ENCODE results near the gene LRRFIP2.
"Not testable (repeated sequence)": the region's sequence is repeated elsewhere in the genome, so short reads cannot be mapped to it uniquely, and the experiment has no call there.

The LRRFIP2 gene

GRCh38 chr3:37072892-37073291, 101.5 kb downstream of the LRRFIP2 start:
- H3K4me3 ChIP-seq (ENCODE audit: low read depth, low read length), result no peak overlapping the region
- no peak for DNase-seq (ENCODE audit: low read depth)
- no peak for TF ChIP-seq CTCF (IDR thresholded peaks at IDR 0.05; ENCODE audit: insufficient read depth, low read depth, low read length, missing control alignments)

DNA sequence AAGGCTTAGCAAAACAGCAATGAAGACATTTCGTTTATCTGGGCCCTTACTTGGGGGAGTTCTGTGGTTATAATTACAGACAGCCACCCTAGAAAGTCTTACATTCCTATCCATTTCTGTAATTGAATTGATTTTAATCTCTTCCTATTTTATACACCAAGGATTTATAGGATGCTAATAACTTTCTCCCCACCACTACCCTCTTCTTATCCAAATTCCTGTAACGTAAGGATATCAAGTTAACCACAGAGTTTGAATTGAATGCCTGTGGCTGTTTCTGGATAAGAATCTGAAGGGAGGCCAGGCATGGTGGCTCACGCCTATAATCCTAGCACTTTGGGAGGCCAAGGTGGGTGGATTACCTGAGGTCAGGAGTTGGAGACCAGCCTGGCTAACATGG, 102.5 kb downstream of the LRRFIP2 start:
- no peak overlapping the region for H3K4me3 ChIP-seq (ENCODE audit: low read depth, low read length)
- no peak for DNase-seq (ENCODE audit: low read depth)
- no peak for TF ChIP-seq CTCF (IDR thresholded peaks at IDR 0.05; ENCODE audit: insufficient read depth, low read depth, low read length, missing control alignments)

GRCh38 chr3:37068031-37068430, 106.4 kb downstream of the LRRFIP2 start:
- no peak for DNase-seq (ENCODE audit: low read depth)
- H3K4me3 ChIP-seq (ENCODE audit: low read depth, low read length), result no peak overlapping the region
- TF ChIP-seq CTCF (IDR thresholded peaks at IDR 0.05; ENCODE audit: insufficient read depth, low read depth, low read length, missing control alignments), result no peak

- no peak overlapping the region for H3K4me3 ChIP-seq (ENCODE audit: low read depth, low read length)
- TF ChIP-seq CTCF (IDR thresholded peaks at IDR 0.05; ENCODE audit: insufficient read depth, low read depth, low read length, missing control alignments), result no peak
- no peak for DNase-seq (ENCODE audit: low read depth)
These were observed 106.8 kb downstream of the LRRFIP2 start for GRCh38 chr3:37067577-37067976.

DNA sequence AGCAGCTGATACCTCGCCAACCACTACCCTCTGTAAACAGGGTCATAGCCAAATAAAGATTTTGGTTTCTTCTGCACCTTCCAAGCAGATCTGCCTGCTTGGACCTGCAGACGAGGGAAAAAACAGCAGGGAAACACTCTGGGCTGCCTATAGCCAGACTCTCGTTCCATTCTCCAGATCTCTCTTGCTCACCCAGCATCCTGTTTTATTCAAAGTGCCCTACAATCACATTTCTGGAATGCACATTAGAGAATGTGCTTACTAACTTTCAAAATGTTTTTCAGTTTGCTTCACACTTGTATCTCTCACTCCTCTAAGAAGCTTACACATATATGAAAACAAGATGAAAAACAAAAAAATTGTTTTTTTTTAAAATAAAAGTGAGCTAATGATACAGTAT, 109.6 kb downstream of the LRRFIP2 start:
- no peak for DNase-seq (ENCODE audit: low read depth)
- TF ChIP-seq CTCF (IDR thresholded peaks at IDR 0.05; ENCODE audit: insufficient read depth, low read depth, low read length, missing control alignments), result no peak
- no peak overlapping the region for H3K4me3 ChIP-seq (ENCODE audit: low read depth, low read length)

DNA sequence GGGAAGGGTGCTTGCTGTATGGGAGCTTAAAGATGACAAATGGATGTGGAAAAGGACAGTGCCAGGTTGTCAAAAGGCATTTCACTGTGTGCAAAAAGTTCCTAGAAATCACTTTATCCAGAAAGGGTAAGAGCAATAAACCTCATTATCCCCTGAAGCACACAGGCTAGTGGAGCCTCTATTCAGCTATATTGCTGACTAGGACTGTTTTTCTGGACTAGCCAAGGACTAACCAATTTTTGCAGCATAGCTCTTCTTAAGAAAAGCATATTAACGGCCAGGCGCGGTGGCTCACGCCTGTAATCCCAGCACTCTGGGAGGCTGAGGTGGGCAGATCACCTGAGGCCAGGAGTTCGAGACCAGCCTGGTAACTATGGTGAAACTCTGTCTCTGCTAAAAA, 116.3 kb downstream of the LRRFIP2 start:
- no peak for DNase-seq (ENCODE audit: low read depth)
- no peak for TF ChIP-seq CTCF (IDR thresholded peaks at IDR 0.05; ENCODE audit: insufficient read depth, low read depth, low read length, missing control alignments)
- no peak overlapping the region for H3K4me3 ChIP-seq (ENCODE audit: low read depth, low read length)

GRCh38 chr3:37056826-37057225, 117.6 kb downstream of the LRRFIP2 start:
- DNase-seq (ENCODE audit: low read depth), result no peak
- TF ChIP-seq CTCF (IDR thresholded peaks at IDR 0.05; ENCODE audit: insufficient read depth, low read depth, low read length, missing control alignments), result no peak
- no peak overlapping the region for H3K4me3 ChIP-seq (ENCODE audit: low read depth, low read length)

- not testable (repeated sequence) for DNase-seq (ENCODE audit: low read depth); H3K4me3 ChIP-seq (ENCODE audit: low read depth, low read length)
These were observed 119.3 kb downstream of the LRRFIP2 start for GRCh38 chr3:37055077-37055476.

Measured in GM12865 (cell line).